H1 (cell line): ENCODE results near the gene SUGP1.

Source experiments
- ASH2L ChIP-seq: fragments of 200-600, 300-600 bp; sonication (generic); IDR thresholded peaks from one replicate; pipeline ENCODE4 v1.7.1; 2017; ENCODE audit warnings: low read length
- CHD2 ChIP-seq: IDR thresholded peaks from 2 replicates; pipeline ENCODE4 v1.6.1; 2012; ENCODE audit warnings: low read length, improper control_type of control experiment
- EZH2 ChIP-seq: fragments of 200-600 bp; sonication (generic); IDR thresholded peaks from 2 replicates; pipeline ENCODE4 v1.7.1; 2012; ENCODE audit warnings: low read depth, mild to moderate bottlenecking, moderate library complexity, low read length, inconsistent platforms; ENCODE audit not compliant: severe bottlenecking
- NRF1 ChIP-seq: IDR thresholded peaks from 2 replicates; pipeline ENCODE4 v1.6.1; 2011; ENCODE audit warnings: mild to moderate bottlenecking, low read depth, low read length, improper control_type of control experiment
- SUZ12 ChIP-seq: fragments of 200-600 bp; sonication (generic); IDR thresholded peaks from 2 replicates; pipeline ENCODE4 v1.6.1; 2012; ENCODE audit warnings: mild to moderate bottlenecking, inconsistent platforms, low read length, moderate library complexity, mixed read lengths
- ZNF274 ChIP-seq: IDR thresholded peaks from 2 replicates; pipeline ENCODE4 v1.7.0; 2012; ENCODE audit warnings: low read length, borderline replicate concordance; ENCODE audit errors: extremely low read depth
- TF ChIP-seq, protein P1 (sequence below), 3 experiments: IDR thresholded peaks; 1 replicate in 2 of 3; 2 replicates in 1 of 3; pipeline versions ENCODE4 v1.5.1 to v1.6.1; 2011; ENCODE audit warnings: low read length in 3 of 3, mild to moderate bottlenecking in 3 of 3, inconsistent platforms in 2 of 3, low read depth in 1 of 3, moderate library complexity in 1 of 3; ENCODE audit not compliant: insufficient read depth in 1 of 3; ENCODE audit errors: control extremely low read depth in 1 of 3

DNA sequence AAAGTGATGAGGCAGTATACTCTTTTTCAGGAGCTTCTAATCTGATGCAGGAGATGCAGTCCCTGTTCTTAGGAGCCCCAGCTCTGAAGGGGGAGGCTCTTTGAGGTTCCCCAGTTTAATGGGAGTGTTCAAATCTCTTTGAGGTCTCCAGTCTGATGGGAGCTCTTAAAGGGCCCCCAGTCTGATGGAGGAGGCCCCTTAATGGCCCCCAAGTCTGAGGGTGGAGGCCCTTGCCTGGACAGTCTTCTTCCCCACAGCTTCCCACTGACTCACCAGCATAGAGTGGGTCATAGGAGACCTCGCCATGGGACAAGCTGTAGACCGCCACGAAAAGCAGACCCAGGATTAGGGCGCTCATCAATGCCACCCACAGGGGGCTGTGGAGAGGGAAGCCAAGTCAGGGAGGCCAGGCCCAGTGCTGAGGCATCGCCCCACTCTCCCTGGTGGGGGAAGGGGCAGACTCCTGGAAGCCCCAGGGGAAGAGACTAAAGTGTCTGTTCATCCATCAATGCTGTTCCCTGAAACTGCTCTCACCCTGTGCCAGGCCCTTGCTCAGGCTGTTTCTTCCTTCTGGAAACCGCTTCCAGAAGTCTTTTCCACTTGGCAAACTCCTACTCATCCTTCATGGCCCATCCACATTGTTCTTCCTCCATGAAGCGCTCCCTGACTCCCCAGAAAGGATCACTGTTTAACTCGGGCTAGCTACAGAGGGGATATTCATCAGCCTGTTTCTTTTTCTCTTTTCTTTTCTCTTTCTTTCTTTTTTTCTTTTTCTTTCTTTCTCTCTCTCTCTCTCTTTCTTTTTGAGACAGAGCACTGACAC lies 49.3 kb downstream of the SUGP1 start:
- no peak for TF ChIP-seq CHD2
- no peak for TF ChIP-seq SUZ12
- TF ChIP-seq, protein P1, sequence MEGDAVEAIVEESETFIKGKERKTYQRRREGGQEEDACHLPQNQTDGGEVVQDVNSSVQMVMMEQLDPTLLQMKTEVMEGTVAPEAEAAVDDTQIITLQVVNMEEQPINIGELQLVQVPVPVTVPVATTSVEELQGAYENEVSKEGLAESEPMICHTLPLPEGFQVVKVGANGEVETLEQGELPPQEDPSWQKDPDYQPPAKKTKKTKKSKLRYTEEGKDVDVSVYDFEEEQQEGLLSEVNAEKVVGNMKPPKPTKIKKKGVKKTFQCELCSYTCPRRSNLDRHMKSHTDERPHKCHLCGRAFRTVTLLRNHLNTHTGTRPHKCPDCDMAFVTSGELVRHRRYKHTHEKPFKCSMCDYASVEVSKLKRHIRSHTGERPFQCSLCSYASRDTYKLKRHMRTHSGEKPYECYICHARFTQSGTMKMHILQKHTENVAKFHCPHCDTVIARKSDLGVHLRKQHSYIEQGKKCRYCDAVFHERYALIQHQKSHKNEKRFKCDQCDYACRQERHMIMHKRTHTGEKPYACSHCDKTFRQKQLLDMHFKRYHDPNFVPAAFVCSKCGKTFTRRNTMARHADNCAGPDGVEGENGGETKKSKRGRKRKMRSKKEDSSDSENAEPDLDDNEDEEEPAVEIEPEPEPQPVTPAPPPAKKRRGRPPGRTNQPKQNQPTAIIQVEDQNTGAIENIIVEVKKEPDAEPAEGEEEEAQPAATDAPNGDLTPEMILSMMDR (IDR thresholded peaks at IDR 0.05; ENCODE audit: control extremely low read depth in 1 of 3, insufficient read depth in 1 of 3, low read depth in 1 of 3, low read length in 3 of 3), result no peak
- TF ChIP-seq ASH2L, result no peak
- no peak for TF ChIP-seq EZH2
- TF ChIP-seq ZNF274, result no peak
- TF ChIP-seq NRF1, result no peak
